GM12801 (cell line): ENCODE data around the gene FNDC11.

Source experiments
- CTCF ChIP-seq: IDR thresholded peaks from one replicate; pipeline ENCODE4 v1.5.1; 2011; ENCODE audit warnings: control low read depth; ENCODE audit not compliant: insufficient read length; ENCODE audit errors: extremely low read depth

The FNDC11 gene

GRCh38 chr20:63513207-63513606, 40.8 kb upstream of the FNDC11 start:
- TF ChIP-seq CTCF: no peak

GRCh38 chr20:63517376-63518309, 36.3 kb upstream of the FNDC11 start:
- TF ChIP-seq CTCF: no peak

GRCh38 chr20:63518351-63518861, 35.6 kb upstream of the FNDC11 start:
- TF ChIP-seq CTCF: no peak

GRCh38 chr20:63518946-63519667, 34.9 kb upstream of the FNDC11 start:
- no peak for TF ChIP-seq CTCF

GRCh38 chr20:63519668-63520503, 34.1 kb upstream of the FNDC11 start:
- TF ChIP-seq CTCF: no peak

GRCh38 chr20:63520504-63520933, 33.4 kb upstream of the FNDC11 start, which contains the start of gene PPDPF:
Gene PPDPF, plus strand, starts transcription at chr20:63520765. Its CDS starts 544 bp downstream, at chr20:63521309.
- TF ChIP-seq CTCF: no peak
